ENCODE results near the gene MAD1L1. TPM values are rescaled to one million over a fixed set of nuclear protein-coding genes. Genes with fewer than 3 reads are reported as not detected.

Gene MAD1L1
- total and polyA plus RNA-seq, 2 experiments from 2014 or later = 38.2 to 69.8 TPM

DNA sequence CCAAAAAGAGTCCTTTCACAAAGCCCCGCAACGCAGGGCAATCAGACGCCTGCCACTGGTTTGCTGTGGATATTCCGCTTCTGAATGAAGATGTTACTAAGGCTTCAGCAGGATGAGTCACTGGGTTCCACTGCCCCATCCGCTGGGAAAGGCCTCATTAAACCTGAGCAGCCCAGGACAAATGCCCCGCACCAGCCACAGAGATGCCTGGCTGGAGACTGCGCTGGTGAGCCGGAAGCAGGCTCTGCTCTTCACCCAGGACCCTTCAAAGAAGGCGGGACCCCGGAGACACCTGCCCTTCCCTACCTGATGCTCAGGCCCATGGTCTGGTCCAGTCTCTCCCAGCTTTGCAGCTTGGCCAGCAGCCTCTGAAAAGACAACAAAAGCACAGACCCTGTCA, 19.8 kb downstream of the MAD1L1 start:
- H3K9me2 ChIP-seq (ENCODE audit: insufficient read depth) = no peaks in the 10 kb centered on the region
- TF ChIP-seq EZH2 (IDR thresholded peaks at IDR 0.05; ENCODE audit: insufficient read depth, poor library complexity, severe bottlenecking) = no peak
- TF ChIP-seq EZH2phosphoT487 (IDR thresholded peaks at IDR 0.05; ENCODE audit: insufficient read depth, low read depth) = no peak
- no peaks in the 10 kb centered on the region for H3F3A ChIP-seq (ENCODE audit: insufficient read depth)
- in situ Hi-C loops (cut with MboI) = loop anchor here (10.0 kb wide), 1 partner anchor 628 kb away; no protein-coding TSS in a partner anchor
- H3K4me1 ChIP-seq (ENCODE audit: insufficient read depth) = no peaks in the 10 kb centered on the region
- no peak overlapping the region for H3K27ac ChIP-seq
- H2AFZ ChIP-seq = no peak overlapping the region
- no peaks in the 10 kb centered on the region for H3K9me3 ChIP-seq (ENCODE audit: low read depth)
- H3K4me3 ChIP-seq = no peak overlapping the region
- 97 to 100% methylated on average over 9 to 10 of the region's 10 CpGs for WGBS, 2 experiments (ENCODE audit: low coverage in 1 of 2, low lambda C conversion rate in 2 of 2, missing lambda C conversion rate in 2 of 2)
- H3K79me2 ChIP-seq (ENCODE audit: insufficient read depth) = no peaks in the 10 kb centered on the region
- no peak overlapping the region for H3K9ac ChIP-seq
- no peaks in the 10 kb centered on the region; the same call in 1 of the 2 replicates for H3K36me3 ChIP-seq (ENCODE audit: low read depth)
- no peak overlapping the region for H3K4me2 ChIP-seq (ENCODE audit: unreplicated experiment)
- H3K27me3 ChIP-seq (replicated peaks; ENCODE audit: insufficient read depth) = no peaks in the 10 kb centered on the region
- peak; percentile 23 for DNase-seq
- no peaks in the 10 kb centered on the region for H4K20me1 ChIP-seq (ENCODE audit: insufficient read depth)

DNA sequence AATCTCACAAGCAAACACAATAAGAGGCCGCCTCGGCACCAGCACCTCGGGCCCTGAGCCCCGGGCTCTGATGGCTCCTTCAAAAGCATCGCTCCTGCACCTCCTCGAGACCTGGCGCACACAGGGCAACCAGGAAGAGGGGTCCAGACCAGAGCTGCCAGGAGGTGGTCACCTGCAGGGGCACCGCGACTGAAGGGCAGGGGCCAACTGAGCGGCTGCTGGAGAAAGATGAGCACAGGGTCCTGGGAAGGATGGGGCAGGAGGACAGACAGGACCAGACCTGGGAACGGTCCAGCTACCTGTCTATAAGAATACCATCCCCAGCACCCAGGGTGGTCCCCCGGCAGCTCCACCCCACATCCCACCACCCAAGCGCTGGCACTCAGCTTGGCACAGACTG, 20.8 kb downstream of the MAD1L1 start:
- WGBS, 2 experiments (ENCODE audit: low coverage in 1 of 2, low lambda C conversion rate in 2 of 2, missing lambda C conversion rate in 2 of 2) = 91 to 93% methylated on average over 13 of the region's 13 CpGs

GRCh38 chr7:2211259-2211880, 21.4 kb downstream of the MAD1L1 start:
- no peaks in the 10 kb centered on the region for H3K79me2 ChIP-seq (ENCODE audit: insufficient read depth)
- no peak overlapping the region for H3K4me3 ChIP-seq
- DNase-seq = no peak
- in situ Hi-C loops (cut with MboI) = loop anchor here (10.0 kb wide), 1 partner anchor 627 kb away; no protein-coding TSS in a partner anchor
- H3K9me2 ChIP-seq (ENCODE audit: insufficient read depth) = no peaks in the 10 kb centered on the region
- H3K36me3 ChIP-seq (ENCODE audit: low read depth) = no peaks in the 10 kb centered on the region
- no peak overlapping the region for H2AFZ ChIP-seq
- no peaks in the 10 kb centered on the region for H3F3A ChIP-seq (ENCODE audit: insufficient read depth)
- no peaks in the 10 kb centered on the region for H4K20me1 ChIP-seq (ENCODE audit: insufficient read depth)
- WGBS, 2 experiments (ENCODE audit: low coverage in 1 of 2, low lambda C conversion rate in 2 of 2, missing lambda C conversion rate in 2 of 2) = 85 to 86% methylated on average over 15 of the region's 15 CpGs
- no peak overlapping the region for H3K4me2 ChIP-seq (ENCODE audit: unreplicated experiment)
- H3K27me3 ChIP-seq (replicated peaks; ENCODE audit: insufficient read depth) = no peaks in the 10 kb centered on the region
- no peaks in the 10 kb centered on the region for H3K9me3 ChIP-seq (ENCODE audit: low read depth)
- H3K27ac ChIP-seq = no peak overlapping the region
- no peak for TF ChIP-seq EZH2phosphoT487 (IDR thresholded peaks at IDR 0.05; ENCODE audit: insufficient read depth, low read depth)
- TF ChIP-seq EZH2 (IDR thresholded peaks at IDR 0.05; ENCODE audit: insufficient read depth, poor library complexity, severe bottlenecking) = no peak
- H3K9ac ChIP-seq = no peak overlapping the region
- no peaks in the 10 kb centered on the region for H3K4me1 ChIP-seq (ENCODE audit: insufficient read depth)

More for the DNA sequence above, 20.8 kb downstream of the MAD1L1 start:
- H3K4me1 ChIP-seq (ENCODE audit: insufficient read depth) = no peaks in the 10 kb centered on the region
- H3F3A ChIP-seq (ENCODE audit: insufficient read depth) = no peaks in the 10 kb centered on the region
- H3K27me3 ChIP-seq (replicated peaks; ENCODE audit: insufficient read depth) = no peaks in the 10 kb centered on the region
- TF ChIP-seq EZH2 (IDR thresholded peaks at IDR 0.05; ENCODE audit: insufficient read depth, poor library complexity, severe bottlenecking) = no peak
- TF ChIP-seq EZH2phosphoT487 (IDR thresholded peaks at IDR 0.05; ENCODE audit: insufficient read depth, low read depth) = no peak
- no peaks in the 10 kb centered on the region for H3K79me2 ChIP-seq (ENCODE audit: insufficient read depth)
- H3K4me3 ChIP-seq = no peak overlapping the region
- no peaks in the 10 kb centered on the region for H3K9me3 ChIP-seq (ENCODE audit: low read depth)
- no peaks in the 10 kb centered on the region for H4K20me1 ChIP-seq (ENCODE audit: insufficient read depth)
- H3K9me2 ChIP-seq (ENCODE audit: insufficient read depth) = no peaks in the 10 kb centered on the region
- H3K27ac ChIP-seq = no peak overlapping the region
- no peak for DNase-seq
- H3K9ac ChIP-seq = no peak overlapping the region
- H2AFZ ChIP-seq = no peak overlapping the region
- no peak overlapping the region for H3K4me2 ChIP-seq (ENCODE audit: unreplicated experiment)
- in situ Hi-C loops (cut with MboI) = loop anchor here (10.0 kb wide), 1 partner anchor 627 kb away; no protein-coding TSS in a partner anchor
- H3K36me3 ChIP-seq (ENCODE audit: low read depth) = no peaks in the 10 kb centered on the region

DNA sequence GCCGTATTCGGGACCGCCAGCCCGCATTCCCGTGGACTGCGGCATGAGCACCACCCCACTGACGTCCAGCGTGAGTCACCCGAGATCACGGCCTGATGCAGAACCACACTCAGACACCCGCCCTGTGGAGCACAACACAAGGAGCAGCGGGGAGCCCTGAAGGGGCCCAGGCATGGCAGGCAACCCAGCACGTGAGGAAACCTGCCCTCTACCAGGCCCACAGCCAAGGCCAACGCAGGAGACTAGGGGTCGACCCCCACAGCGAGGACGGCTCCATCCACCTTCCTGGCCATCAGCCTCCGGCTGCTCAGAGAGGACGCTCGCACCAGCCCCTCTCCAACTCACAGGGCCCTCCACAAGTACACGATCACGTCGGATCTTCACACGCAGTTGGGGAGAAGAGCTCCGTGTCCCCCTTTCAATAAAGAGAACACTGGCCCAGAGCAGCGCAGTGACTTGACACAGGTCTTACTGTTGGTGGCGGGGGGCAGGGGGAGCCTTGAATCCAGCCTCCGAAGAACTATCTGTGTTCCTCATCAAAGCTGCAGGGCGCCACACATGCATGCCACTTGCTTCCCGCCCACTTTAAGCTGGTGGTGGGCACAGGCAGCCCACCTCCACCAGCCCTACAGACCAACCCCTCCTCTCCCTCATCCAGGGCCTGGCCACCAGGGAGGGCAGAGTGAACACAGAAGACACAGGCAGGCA, 22.0 kb downstream of the MAD1L1 start:
- Histone ChIP-seq H4K20me1 (ENCODE audit: insufficient read depth) (no peaks in the 10 kb centered on the region), H3K4me3 (no peak overlapping the region), H3K27me3 (replicated peaks; ENCODE audit: insufficient read depth) (no peaks in the 10 kb centered on the region), H3K9ac (no peak overlapping the region), H3K4me2 (ENCODE audit: unreplicated experiment) (no peak overlapping the region), H2AFZ (no peak overlapping the region), H3K9me3 (ENCODE audit: low read depth) (no peaks in the 10 kb centered on the region), H3K9me2 (ENCODE audit: insufficient read depth) (no peaks in the 10 kb centered on the region), H3K27ac (no peak overlapping the region), H3K36me3 (ENCODE audit: low read depth) (no peaks in the 10 kb centered on the region), H3K4me1 (ENCODE audit: insufficient read depth) (no peaks in the 10 kb centered on the region), H3K79me2 (ENCODE audit: insufficient read depth) (no peaks in the 10 kb centered on the region), H3F3A (ENCODE audit: insufficient read depth) (no peaks in the 10 kb centered on the region)
- in situ Hi-C loops (cut with MboI) = loop anchor here (10.0 kb wide), 1 partner anchor 626 kb away; no protein-coding TSS in a partner anchor
- 88 to 90% methylated on average over 26 to 30 of the region's 30 CpGs for WGBS, 2 experiments (ENCODE audit: low coverage in 1 of 2, low lambda C conversion rate in 2 of 2, missing lambda C conversion rate in 2 of 2)
- no peak for TF ChIP-seq EZH2 (IDR thresholded peaks at IDR 0.05; ENCODE audit: insufficient read depth, poor library complexity, severe bottlenecking)
- TF ChIP-seq EZH2phosphoT487 (IDR thresholded peaks at IDR 0.05; ENCODE audit: insufficient read depth, low read depth) = no peak
- no peak for DNase-seq
